Lower lobe of right lung (tissue), 2 donors: Measurements from ENCODE around the gene SKAP1. TPM values are rescaled to one million over a fixed set of nuclear protein-coding genes. Genes with fewer than 3 reads are reported as not detected.

ENCODE experiments used
- ATAC-seq, 2 donors: fragments of 200-7000 bp; cut with Tn5 transposase; one replicate each; pipeline ENCODE4 v1.9.1; 2020 to 2022; ENCODE audit warnings: mild to moderate bottlenecking in 2 of 2, moderate library complexity in 2 of 2
- DNase-seq: peaks from one replicate; pipeline ENCODE4 v3.0.0-alpha.2; 2020
- H3K27ac ChIP-seq: fragments of 200-600 bp; one replicate; pipeline ENCODE4 v1.8.0; 2022
- H3K27me3 ChIP-seq: fragments of 200-600 bp; one replicate; pipeline ENCODE4 v1.8.0; 2022; ENCODE audit warnings: low read depth
- H3K36me3 ChIP-seq: fragments of 200-600 bp; one replicate; pipeline ENCODE4 v1.8.0; 2022; ENCODE audit warnings: mild to moderate bottlenecking
- H3K4me1 ChIP-seq: fragments of 200-600 bp; one replicate; pipeline ENCODE4 v1.8.0; 2022
- H3K4me3 ChIP-seq: fragments of 200-600 bp; one replicate; pipeline ENCODE4 v1.8.0; 2022; ENCODE audit warnings: mild to moderate bottlenecking
- H3K9me3 ChIP-seq: fragments of 200-600 bp; one replicate; pipeline ENCODE4 v1.8.0; 2022
- CTCF ChIP-seq: fragments of 200-600 bp; IDR thresholded peaks from one replicate; pipeline ENCODE4 v1.8.0; 2022; ENCODE audit warnings: antibody characterized with exemption, mild to moderate bottlenecking
- intact Hi-C: fragments of 100-400 bp; cut with DNase I; formaldehyde crosslinking; loops from one replicate; pipeline ENCODE4 v1.11.0; 2022
- total RNA-seq: library from RNA; stranded (reverse); fragmentation: NEBNext Ultra II Directional; extraction: Animal tissue kit (Norgen Biotek cat#: 25700); gene quantifications from one replicate; pipeline ENCODE4 v1.2.1, GENCODE V29; 2021
- donor health status: DM: no; HTN: yes; CAD: no; lungs with severe emphysema.

The SKAP1 gene
- total RNA-seq, 1 donor from 2014 or later = 6.4 TPM

GRCh38 chr17:48307255-48307654 is 122.8 kb downstream of the SKAP1 start:
- no peak overlapping the region for H3K27ac ChIP-seq
- peaks cover 69% of the 10 kb centered on the region for H3K27me3 ChIP-seq
- no peaks in the 10 kb centered on the region for H3K36me3 ChIP-seq
- H3K4me1 ChIP-seq = no peaks in the 10 kb centered on the region
- ATAC-seq (no peak), DNase-seq (no peak)
- H3K9me3 ChIP-seq = no peaks in the 10 kb centered on the region
- intact Hi-C loops = no loop called here
- H3K4me3 ChIP-seq = no peak overlapping the region
- TF ChIP-seq CTCF = no peak

GRCh38 chr17:48301002-48301401 is 129.0 kb downstream of the SKAP1 start:
- H3K4me1 ChIP-seq = no peaks in the 10 kb centered on the region
- no peaks in the 10 kb centered on the region for H3K9me3 ChIP-seq
- intact Hi-C loops = no loop called here
- no peak overlapping the region for H3K4me3 ChIP-seq
- no peaks in the 10 kb centered on the region for H3K36me3 ChIP-seq
- peaks cover 20% of the 10 kb centered on the region for H3K27me3 ChIP-seq
- DNase-seq (no peak), ATAC-seq (no peak)
- no peak overlapping the region for H3K27ac ChIP-seq
- no peak for TF ChIP-seq CTCF

- H3K4me1 ChIP-seq = no peaks in the 10 kb centered on the region
- no peak for ATAC-seq
- intact Hi-C loops = no loop called here
- no peaks in the 10 kb centered on the region for H3K36me3 ChIP-seq
- H3K9me3 ChIP-seq = no peaks in the 10 kb centered on the region
- DNase-seq = no peak
- H3K4me3 ChIP-seq = no peak overlapping the region
- no peak for TF ChIP-seq CTCF
- peaks cover 20% of the 10 kb centered on the region for H3K27me3 ChIP-seq
- no peak overlapping the region for H3K27ac ChIP-seq
Observed at GRCh38 chr17:48299760-48300159, 130.3 kb downstream of the SKAP1 start.

- Histone ChIP-seq H3K27ac (no peak overlapping the region), H3K36me3 (no peaks in the 10 kb centered on the region), H3K4me3 (no peak overlapping the region), H3K4me1 (no peaks in the 10 kb centered on the region), H3K27me3 (peaks cover 9% of the 10 kb centered on the region), H3K9me3 (no peaks in the 10 kb centered on the region)
- intact Hi-C loops = no loop called here
- no peak for TF ChIP-seq CTCF
- no peak for ATAC-seq
- no peak for DNase-seq
Observed at GRCh38 chr17:48297825-48298224, 132.2 kb downstream of the SKAP1 start.

GRCh38 chr17:48296453-48296852 is 133.6 kb downstream of the SKAP1 start:
- no peak for TF ChIP-seq CTCF
- intact Hi-C loops = no loop called here
- ATAC-seq (no peak), DNase-seq (no peak)
- Histone ChIP-seq H3K9me3 (no peaks in the 10 kb centered on the region), H3K4me1 (no peaks in the 10 kb centered on the region), H3K27ac (no peak overlapping the region), H3K4me3 (no peak overlapping the region), H3K36me3 (no peaks in the 10 kb centered on the region), H3K27me3 (peaks cover 16% of the 10 kb centered on the region)
